CD4-positive, CD25-positive, alpha-beta regulatory T cell (primary cell): Measurements from ENCODE around the gene ABCA9. TPM values are rescaled to one million over a fixed set of nuclear protein-coding genes. Genes with fewer than 3 reads are reported as not detected.

Source experiments
- ATAC-seq, 2 donors: fragments of 150-1000 bp; cut with Tn5 transposase; one replicate each; pipeline ENCODE4 v1.10.0; 2021; ENCODE audit warnings: low read depth in 2 of 2, moderate number of reproducible peaks in 2 of 2, moderate library complexity in 1 of 2
- DNase-seq, 3 donors: peaks; one replicate each; pipeline versions ENCODE4 v3.0.0 to v3.0.0-alpha.2; 2012 to 2022; ENCODE audit warnings: mixed read lengths in 1 of 3
- H3K27ac ChIP-seq: one replicate; pipeline ENCODE4 v1.7.0; 2013; ENCODE audit warnings: mild to moderate bottlenecking, low read length; ENCODE audit not compliant: insufficient read depth, poor library complexity, severe bottlenecking
- H3K27me3 ChIP-seq: one replicate; pipeline ENCODE4 v1.7.0; 2013; ENCODE audit warnings: low read length; ENCODE audit not compliant: control insufficient read depth, insufficient read depth
- H3K36me3 ChIP-seq: one replicate; pipeline ENCODE4 v1.7.0; 2013; ENCODE audit warnings: mild to moderate bottlenecking, low read length, moderate library complexity; ENCODE audit not compliant: control insufficient read depth, insufficient read depth
- H3K4me1 ChIP-seq: 2 replicates; pipeline ENCODE4 v1.7.0; 2013; ENCODE audit warnings: mild to moderate bottlenecking, low read length; ENCODE audit not compliant: insufficient read depth, control insufficient read depth, poor library complexity, severe bottlenecking
- H3K4me3 ChIP-seq: one replicate; pipeline ENCODE4 v1.7.0; 2013; ENCODE audit warnings: low read depth, mild to moderate bottlenecking, low read length, moderate library complexity
- H3K9me3 ChIP-seq, 2 experiments: 1 replicate in 1 of 2; 2 replicates in 1 of 2; pipeline ENCODE4 v1.7.0; 2013; ENCODE audit warnings: low read length in 2 of 2, mild to moderate bottlenecking in 1 of 2, moderate library complexity in 1 of 2; ENCODE audit not compliant: control insufficient read depth in 2 of 2
- H3K27ac Mint-ChIP-seq, 3 donors: one replicate each; pipeline ENCODE4 v1.8.0; 2020 to 2022; ENCODE audit warnings: mild to moderate bottlenecking in 3 of 3, mixed read lengths in 3 of 3, moderate library complexity in 2 of 3
- H3K27me3 Mint-ChIP-seq: one replicate; pipeline ENCODE4 v1.8.0; 2022; ENCODE audit warnings: mild to moderate bottlenecking, mixed read lengths
- H3K36me3 Mint-ChIP-seq: one replicate; pipeline ENCODE4 v1.8.0; 2020; ENCODE audit warnings: mixed read lengths
- H3K4me1 Mint-ChIP-seq, 4 donors: one replicate each; pipeline ENCODE4 v1.8.0; 2020 to 2022; ENCODE audit warnings: mixed read lengths in 4 of 4, mild to moderate bottlenecking in 1 of 4
- H3K4me3 Mint-ChIP-seq, 4 donors: one replicate each; pipeline ENCODE4 v1.8.0; 2020 to 2022; ENCODE audit warnings: mild to moderate bottlenecking in 4 of 4, mixed read lengths in 4 of 4, moderate library complexity in 3 of 4
- H3K9me3 Mint-ChIP-seq, 7 donors: one replicate each; pipeline ENCODE4 v1.8.0; 2020 to 2022; ENCODE audit warnings: mixed read lengths in 7 of 7, mild to moderate bottlenecking in 3 of 7, moderate library complexity in 2 of 7
- polyA plus RNA-seq, 4 donors: library from polyadenylated mRNA; unstranded; fragments of 300-500 nt; fragmentation: Illumina TruSeq; gene quantifications; one replicate each; pipeline ENCODE4 v1.2.3, GENCODE V29; 2021
- total RNA-seq: library from RNA; stranded (reverse); gene quantifications from one replicate; pipeline ENCODE4 v1.2.3, GENCODE V29; 2022

The ABCA9 gene
- total and polyA plus RNA-seq, 5 donors from 2014 or later: not detected

DNA sequence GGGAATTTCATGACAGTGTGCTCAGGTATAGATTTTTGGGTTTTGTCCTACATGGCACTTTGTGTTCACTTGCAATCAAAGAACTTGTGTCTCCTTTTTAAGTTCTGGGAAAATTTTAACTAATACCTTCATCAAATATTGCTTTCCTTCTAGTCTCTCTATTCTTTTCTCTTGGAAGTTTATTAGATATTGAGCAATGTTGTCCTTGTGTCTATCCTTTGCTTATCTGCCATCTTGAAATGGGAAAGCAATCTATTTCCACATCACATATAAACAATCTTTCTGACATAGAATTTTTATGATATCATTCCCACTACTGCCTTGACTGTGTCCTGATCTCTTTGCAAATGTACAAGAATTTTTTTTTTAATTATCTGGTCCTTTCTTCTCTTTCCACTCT is 4.4 kb upstream of the ABCA9 start:
- no peaks in the 10 kb centered on the region for H3K4me1 ChIP-seq
- Mint-ChIP-seq H3K27ac (no peak overlapping the region), H3K4me1 (peaks cover 0 to 5% (median 2%) of the 10 kb centered on the region in 4 donors), H3K9me3 (peaks cover 0 to 7% (median 0%) of the 10 kb centered on the region in 7 donors), H3K27me3 (no peaks in the 10 kb centered on the region), H3K4me3 (no peak overlapping the region), H3K36me3 (no peaks in the 10 kb centered on the region)
- no peaks in the 10 kb centered on the region for H3K9me3 ChIP-seq
- ATAC-seq: no peak
- no peak overlapping the region for H3K4me3 ChIP-seq
- DNase-seq: no peak
- H3K27me3 ChIP-seq: no peaks in the 10 kb centered on the region
- H3K27ac ChIP-seq: no peak overlapping the region
- H3K36me3 ChIP-seq: no peaks in the 10 kb centered on the region

DNA sequence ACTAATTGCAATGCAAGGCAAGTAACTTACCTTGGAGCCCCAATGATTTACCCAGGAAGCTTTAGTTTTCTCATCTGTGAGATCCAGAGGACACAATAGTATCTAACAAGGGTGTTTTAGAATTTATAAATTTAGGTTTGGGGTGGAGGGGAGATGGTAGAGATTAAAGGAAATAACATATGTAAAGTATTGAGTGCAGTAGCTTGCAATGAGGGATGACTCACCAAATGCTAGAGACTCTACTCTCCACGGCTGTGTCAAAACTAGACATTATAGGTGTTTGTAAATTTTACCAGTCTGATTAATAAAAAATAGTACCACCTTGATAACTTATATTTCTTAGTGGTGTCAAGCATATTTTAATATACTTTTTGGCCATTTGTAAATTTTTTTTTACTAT is 3.7 kb upstream of the ABCA9 start:
- Mint-ChIP-seq H3K4me3 (no peak overlapping the region), H3K9me3 (peaks cover 0 to 7% (median 0%) of the 10 kb centered on the region in 7 donors), H3K27ac (no peak overlapping the region), H3K4me1 (peaks cover 0 to 5% (median 2%) of the 10 kb centered on the region in 4 donors), H3K36me3 (no peaks in the 10 kb centered on the region), H3K27me3 (no peaks in the 10 kb centered on the region)
- ATAC-seq (no peak), DNase-seq (no peak)
- Histone ChIP-seq H3K27me3 (no peaks in the 10 kb centered on the region), H3K4me1 (no peaks in the 10 kb centered on the region), H3K4me3 (no peak overlapping the region), H3K9me3 (no peaks in the 10 kb centered on the region), H3K27ac (no peak overlapping the region), H3K36me3 (no peaks in the 10 kb centered on the region)

DNA sequence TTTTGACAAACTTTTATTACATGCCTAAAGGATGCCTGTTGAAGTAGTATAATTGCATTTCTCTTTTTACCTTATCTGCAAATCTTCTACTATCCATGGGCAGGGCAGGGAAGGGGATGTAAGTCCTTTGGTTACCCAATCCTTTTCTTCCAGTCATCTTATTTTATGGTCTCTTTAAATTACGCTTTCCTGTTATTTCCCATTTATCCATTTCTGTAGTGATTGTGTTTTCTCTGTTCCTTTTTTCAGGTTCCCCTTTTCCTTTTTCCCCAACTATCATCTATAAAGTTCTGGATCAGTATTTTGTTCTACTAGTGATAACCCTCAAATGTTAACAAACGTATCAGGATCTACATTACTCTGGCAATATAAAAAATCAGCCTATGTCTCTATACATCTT is 3.3 kb upstream of the ABCA9 start:
- H3K27me3 Mint-ChIP-seq: no peaks in the 10 kb centered on the region
- no peaks in the 10 kb centered on the region for H3K36me3 ChIP-seq
- no peak for ATAC-seq
- no peaks in the 10 kb centered on the region for H3K4me1 ChIP-seq
- peaks cover 0 to 5% (median 2%) of the 10 kb centered on the region in 4 donors for H3K4me1 Mint-ChIP-seq
- H3K27ac Mint-ChIP-seq: no peak overlapping the region
- no peak overlapping the region for H3K27ac ChIP-seq
- peaks cover 0 to 7% (median 3%) of the 10 kb centered on the region in 7 donors for H3K9me3 Mint-ChIP-seq
- no peak for DNase-seq
- H3K27me3 ChIP-seq: no peaks in the 10 kb centered on the region
- H3K4me3 ChIP-seq: no peak overlapping the region
- no peaks in the 10 kb centered on the region for H3K36me3 Mint-ChIP-seq
- H3K9me3 ChIP-seq: no peaks in the 10 kb centered on the region
- no peak overlapping the region for H3K4me3 Mint-ChIP-seq

DNA sequence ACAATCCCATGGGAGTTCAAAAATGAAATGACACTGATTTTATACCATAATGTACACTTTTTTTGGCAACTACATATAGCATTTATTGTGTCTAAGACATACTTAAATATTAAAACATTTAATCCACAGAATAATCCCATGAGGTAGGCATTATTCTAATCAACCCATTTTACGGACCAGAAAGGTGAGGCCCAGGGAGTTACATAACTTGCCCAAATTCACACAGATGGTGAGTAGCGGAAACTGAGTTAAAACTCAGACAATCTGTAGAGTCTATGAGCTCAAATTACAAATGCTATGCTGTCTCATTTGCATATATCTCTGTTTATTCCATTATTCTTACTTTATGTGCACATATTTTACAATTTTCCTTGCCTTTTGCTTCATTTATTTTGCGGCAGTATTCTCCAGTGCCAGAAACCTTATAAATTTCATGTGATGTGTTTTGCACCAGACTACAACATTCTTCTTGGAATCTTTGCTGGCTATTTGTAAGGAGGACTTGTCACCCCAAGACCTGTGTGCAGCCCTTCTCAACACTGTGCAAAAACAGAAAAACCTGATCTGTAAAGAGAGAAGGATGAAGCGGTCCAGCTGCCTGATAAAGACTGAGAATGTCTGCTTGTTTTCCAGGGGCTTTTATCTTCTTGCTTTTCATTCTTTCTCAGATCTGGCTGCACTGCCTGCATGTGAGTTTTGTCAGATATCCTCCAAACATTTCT is 2.3 kb upstream of the ABCA9 start:
- Histone ChIP-seq H3K9me3 (no peaks in the 10 kb centered on the region), H3K36me3 (no peaks in the 10 kb centered on the region), H3K4me1 (no peaks in the 10 kb centered on the region), H3K4me3 (no peak overlapping the region), H3K27ac (no peak overlapping the region), H3K27me3 (no peaks in the 10 kb centered on the region)
- Mint-ChIP-seq H3K27me3 (no peaks in the 10 kb centered on the region), H3K4me3 (no peak overlapping the region), H3K4me1 (peaks cover 0 to 5% (median 2%) of the 10 kb centered on the region in 4 donors), H3K36me3 (no peaks in the 10 kb centered on the region), H3K27ac (no peak overlapping the region), H3K9me3 (peaks cover 0 to 7% (median 3%) of the 10 kb centered on the region in 7 donors)
- DNase-seq (no peak), ATAC-seq (no peak)

DNA sequence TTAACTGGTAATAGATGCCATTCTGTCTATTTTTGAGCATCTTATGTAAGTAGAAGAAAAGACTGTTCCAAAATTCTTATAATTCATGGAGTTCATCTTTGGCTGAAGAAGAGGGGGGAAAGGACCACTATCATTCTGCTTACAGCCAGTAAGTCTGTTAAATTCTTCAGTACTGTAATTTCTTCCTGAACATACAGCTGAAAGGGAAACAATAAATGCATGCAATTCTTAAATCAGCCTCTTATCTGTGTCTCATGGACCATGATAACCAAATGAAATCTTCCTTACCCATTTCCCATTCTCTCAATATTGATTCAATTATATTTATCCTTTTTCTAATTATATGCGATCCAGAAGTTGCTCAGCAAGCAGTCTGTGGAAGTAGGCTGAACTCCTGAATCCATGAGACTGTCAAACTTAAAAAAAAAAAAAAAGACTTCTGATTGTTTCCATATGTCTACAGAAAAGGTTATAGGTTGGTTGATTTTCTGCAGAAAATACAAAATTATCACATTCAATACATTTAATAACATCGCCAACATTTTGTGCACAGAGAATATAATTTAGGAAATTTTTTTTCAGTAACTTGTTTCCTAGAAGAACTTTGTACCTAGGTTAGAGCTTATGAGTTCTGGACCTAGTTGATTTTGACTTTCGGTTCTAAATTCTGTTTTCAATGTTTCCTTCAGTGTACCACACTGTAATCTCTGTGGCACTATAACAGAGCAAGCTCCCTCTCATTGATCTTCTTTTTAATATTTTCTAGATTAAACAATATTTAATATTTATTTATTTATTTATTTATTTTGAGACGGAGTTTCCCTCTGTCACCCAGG is 1.2 kb upstream of the ABCA9 start:
- peaks cover 0 to 7% (median 3%) of the 10 kb centered on the region in 7 donors for H3K9me3 Mint-ChIP-seq
- no peaks in the 10 kb centered on the region for H3K36me3 ChIP-seq
- no peak overlapping the region for H3K4me3 ChIP-seq
- ATAC-seq (no peak), DNase-seq (no peak)
- H3K27ac ChIP-seq: no peak overlapping the region
- H3K9me3 ChIP-seq: no peaks in the 10 kb centered on the region
- peaks cover 0 to 5% (median 2%) of the 10 kb centered on the region in 4 donors for H3K4me1 Mint-ChIP-seq
- H3K4me1 ChIP-seq: no peaks in the 10 kb centered on the region
- H3K27me3 ChIP-seq: no peaks in the 10 kb centered on the region
- H3K36me3 Mint-ChIP-seq: no peaks in the 10 kb centered on the region
- no peak overlapping the region for H3K4me3 Mint-ChIP-seq
- H3K27me3 Mint-ChIP-seq: no peaks in the 10 kb centered on the region
- no peak overlapping the region for H3K27ac Mint-ChIP-seq

DNA sequence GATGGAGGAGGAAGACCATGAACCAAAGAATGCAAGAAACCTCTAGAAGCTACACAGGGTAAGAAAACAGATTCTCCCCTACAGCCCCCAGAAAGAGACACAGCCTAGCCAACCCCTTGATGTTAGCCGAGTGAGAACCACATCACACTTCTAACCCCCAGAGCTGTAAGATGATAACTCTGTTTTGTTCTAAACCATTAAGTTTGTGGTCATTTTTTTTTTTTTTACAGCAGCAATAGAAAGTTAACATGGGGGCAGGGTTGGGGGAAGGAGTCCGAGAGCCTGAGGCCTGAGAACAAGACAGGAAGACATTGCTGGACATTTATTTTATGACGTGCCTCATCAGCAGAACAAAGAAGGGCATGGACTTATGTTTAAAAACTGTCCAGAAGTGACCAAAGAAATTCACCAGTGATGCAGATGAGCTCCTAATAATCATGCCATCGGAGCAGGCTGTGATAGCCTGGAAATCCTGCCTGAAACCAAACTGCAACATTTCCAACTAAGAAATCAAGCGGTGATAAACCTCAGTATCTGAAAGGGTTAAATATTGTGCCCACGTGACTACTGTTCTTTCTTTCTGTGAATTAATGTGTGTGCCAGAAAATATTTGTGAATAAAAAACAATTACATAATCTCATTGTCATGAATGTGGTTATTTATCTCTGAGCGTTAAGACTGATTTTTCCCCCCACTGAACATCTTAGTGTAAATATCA is 1.1 kb downstream of the ABCA9 start:
- no peaks in the 10 kb centered on the region for H3K36me3 ChIP-seq
- Mint-ChIP-seq H3K36me3 (no peaks in the 10 kb centered on the region), H3K4me3 (no peak overlapping the region), H3K27me3 (no peaks in the 10 kb centered on the region), H3K4me1 (no peaks in the 10 kb centered on the region), H3K9me3 (peaks cover 0 to 12% (median 3%) of the 10 kb centered on the region in 7 donors), H3K27ac (no peak overlapping the region)
- no peak for ATAC-seq
- no peak overlapping the region for H3K27ac ChIP-seq
- no peak for DNase-seq
- H3K4me3 ChIP-seq: no peak overlapping the region
- no peaks in the 10 kb centered on the region for H3K27me3 ChIP-seq
- H3K9me3 ChIP-seq: no peaks in the 10 kb centered on the region
- no peaks in the 10 kb centered on the region for H3K4me1 ChIP-seq

DNA sequence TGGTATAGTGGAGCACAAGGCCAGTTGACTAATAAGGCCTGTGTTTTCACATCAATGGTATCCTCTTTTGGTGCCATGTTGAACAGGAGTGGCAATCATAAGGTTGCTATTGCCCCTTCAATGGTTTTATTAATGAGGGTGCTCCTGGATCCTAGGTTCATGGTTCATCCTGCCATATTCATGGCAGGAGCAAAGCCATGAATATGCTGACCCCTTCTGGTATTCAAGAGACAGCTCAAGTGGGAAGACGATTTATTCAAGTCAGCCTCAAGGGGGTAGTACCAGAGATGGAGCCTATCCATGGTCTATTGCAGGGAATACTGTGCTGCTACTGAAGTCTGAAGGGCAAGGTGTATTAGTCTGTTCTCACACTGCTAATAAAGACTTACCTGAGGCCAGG is 2.6 kb downstream of the ABCA9 start:
- no peak overlapping the region for H3K27ac Mint-ChIP-seq
- no peak overlapping the region for H3K4me3 Mint-ChIP-seq

More for the DNA sequence above, 2.6 kb downstream of the ABCA9 start:
- Histone ChIP-seq H3K4me3 (no peak overlapping the region), H3K36me3 (no peaks in the 10 kb centered on the region), H3K9me3 (no peaks in the 10 kb centered on the region), H3K4me1 (no peaks in the 10 kb centered on the region), H3K27ac (no peak overlapping the region), H3K27me3 (no peaks in the 10 kb centered on the region)
- no peak for ATAC-seq
- H3K36me3 Mint-ChIP-seq: no peaks in the 10 kb centered on the region
- H3K9me3 Mint-ChIP-seq: peaks cover 0 to 12% (median 5%) of the 10 kb centered on the region in 7 donors
- H3K27me3 Mint-ChIP-seq: no peaks in the 10 kb centered on the region
- H3K4me1 Mint-ChIP-seq: no peaks in the 10 kb centered on the region
- DNase-seq: no peak
